ENCODE data around the gene UBE3D. TPM values are rescaled to one million over a fixed set of nuclear protein-coding genes. Genes with fewer than 3 reads are reported as not detected.

Gene UBE3D
- total and polyA plus RNA-seq, 4 experiments from 2014 or later, result 4.3 to 7.3 (median 6.0) TPM

- Mint-ChIP-seq H3K36me3 (peaks cover 9 to 45% of the 10 kb centered on the region in 2 donors), H3K27ac (no peak overlapping the region), H3K4me1 (no peaks in the 10 kb centered on the region), H3K4me3 (no peak overlapping the region), H3K9me3 (peaks cover 3 to 7% (median 5%) of the 10 kb centered on the region in 8 donors), H3K27me3 (no peaks in the 10 kb centered on the region)
- H3K36me3 ChIP-seq (ENCODE audit: insufficient read depth, low read length), result no peaks in the 10 kb centered on the region
- POLR2A ChIA-PET (ENCODE audit: partially characterized antibody), result no interaction called here
- no peaks in the 10 kb centered on the region for H3K4me1 ChIP-seq (ENCODE audit: insufficient read depth, low read length)
- H3K4me3 ChIP-seq (ENCODE audit: low read length in 2 of 2), result no peak overlapping the region
- DNase-seq, result no peak
- no peaks in the 10 kb centered on the region for H3K27me3 ChIP-seq (ENCODE audit: insufficient read depth, low read length)
- no peaks in the 10 kb centered on the region for H3K9me3 ChIP-seq (ENCODE audit: control insufficient read depth in 1 of 2, low read length in 2 of 2)
- H3K27ac ChIP-seq (ENCODE audit: low read depth, low read length), result no peak overlapping the region
- CTCF ChIA-PET (ENCODE audit: partially characterized antibody), result no interaction called here
- intact Hi-C loops (cut with micrococcal nuclease), result no loop called here
Observed at GRCh38 chr6:82915666-82916065, 150.0 kb downstream of the UBE3D start.

DNA sequence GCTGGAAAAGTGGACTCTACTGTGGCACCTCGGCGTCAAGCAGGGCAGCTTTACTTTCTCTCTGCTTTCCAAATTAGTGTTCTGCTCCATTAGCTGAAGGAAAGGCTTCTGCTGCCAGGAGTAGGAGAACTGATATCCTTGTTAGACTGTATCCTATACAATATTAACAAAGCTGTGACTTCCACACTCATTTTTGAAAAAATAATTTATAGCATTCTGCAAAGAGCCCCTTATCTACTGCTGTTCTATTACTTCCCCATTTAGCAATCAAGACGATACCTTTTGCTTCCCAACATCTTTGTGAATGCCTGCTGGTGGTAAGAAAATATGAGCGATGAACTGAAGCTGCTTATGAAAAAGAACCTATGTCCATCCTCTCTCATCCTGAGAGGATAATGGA is 151.1 kb downstream of the UBE3D start:
- Mint-ChIP-seq H3K27ac (no peak overlapping the region), H3K9me3 (peaks cover 3 to 7% (median 4%) of the 10 kb centered on the region in 8 donors), H3K36me3 (peaks cover 4 to 37% of the 10 kb centered on the region in 2 donors), H3K4me1 (no peaks in the 10 kb centered on the region), H3K4me3 (no peak overlapping the region), H3K27me3 (no peaks in the 10 kb centered on the region)
- ChIA-PET POLR2A (ENCODE audit: partially characterized antibody) (no interaction called here), CTCF (ENCODE audit: partially characterized antibody) (no interaction called here)
- Histone ChIP-seq H3K9me3 (ENCODE audit: control insufficient read depth in 1 of 2, low read length in 2 of 2) (no peaks in the 10 kb centered on the region), H3K4me1 (ENCODE audit: insufficient read depth, low read length) (no peaks in the 10 kb centered on the region), H3K36me3 (ENCODE audit: insufficient read depth, low read length) (no peaks in the 10 kb centered on the region), H3K4me3 (ENCODE audit: low read length in 2 of 2) (no peak overlapping the region), H3K27me3 (ENCODE audit: insufficient read depth, low read length) (no peaks in the 10 kb centered on the region), H3K27ac (ENCODE audit: low read depth, low read length) (no peak overlapping the region)
- DNase-seq, result no peak
- intact Hi-C loops (cut with micrococcal nuclease), result no loop called here

DNA sequence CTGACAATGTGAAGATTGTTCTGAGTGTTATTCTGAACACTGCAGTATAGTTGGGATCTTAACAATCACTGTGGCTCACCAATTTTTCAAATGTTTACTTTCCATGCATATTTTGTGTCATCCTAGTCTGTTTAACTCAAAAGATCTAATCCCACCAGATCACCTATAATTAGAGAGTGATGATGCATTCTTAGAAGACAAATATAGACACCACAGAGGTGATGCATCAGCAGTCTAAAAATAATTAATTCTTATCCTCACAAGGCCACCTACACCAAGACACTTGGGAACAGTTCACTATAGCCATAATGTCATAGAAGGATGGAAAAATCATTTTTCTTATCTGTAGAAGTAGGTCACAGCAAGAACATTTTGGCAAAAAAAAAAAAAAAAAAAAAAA is 154.8 kb downstream of the UBE3D start:
- DNase-seq, result no peak
- Mint-ChIP-seq H3K36me3 (peaks cover 1 to 28% of the 10 kb centered on the region in 2 donors), H3K4me1 (no peaks in the 10 kb centered on the region), H3K4me3 (no peak overlapping the region), H3K27me3 (no peaks in the 10 kb centered on the region), H3K27ac (no peak overlapping the region), H3K9me3 (no peaks in the 10 kb centered on the region)
- Histone ChIP-seq H3K27ac (ENCODE audit: low read depth, low read length) (no peak overlapping the region), H3K4me3 (ENCODE audit: low read length in 2 of 2) (no peak overlapping the region), H3K4me1 (ENCODE audit: insufficient read depth, low read length) (no peaks in the 10 kb centered on the region), H3K36me3 (ENCODE audit: insufficient read depth, low read length) (no peaks in the 10 kb centered on the region), H3K9me3 (ENCODE audit: control insufficient read depth in 1 of 2, low read length in 2 of 2) (no peaks in the 10 kb centered on the region), H3K27me3 (ENCODE audit: insufficient read depth, low read length) (no peaks in the 10 kb centered on the region)
- intact Hi-C loops (cut with micrococcal nuclease), result no loop called here
- ChIA-PET POLR2A (ENCODE audit: partially characterized antibody) (no interaction called here), CTCF (ENCODE audit: partially characterized antibody) (interaction anchor here (1.5 kb wide), 1 partner anchor 8 kb away, joined by 4 read pairs; no protein-coding TSS in a partner anchor)

DNA sequence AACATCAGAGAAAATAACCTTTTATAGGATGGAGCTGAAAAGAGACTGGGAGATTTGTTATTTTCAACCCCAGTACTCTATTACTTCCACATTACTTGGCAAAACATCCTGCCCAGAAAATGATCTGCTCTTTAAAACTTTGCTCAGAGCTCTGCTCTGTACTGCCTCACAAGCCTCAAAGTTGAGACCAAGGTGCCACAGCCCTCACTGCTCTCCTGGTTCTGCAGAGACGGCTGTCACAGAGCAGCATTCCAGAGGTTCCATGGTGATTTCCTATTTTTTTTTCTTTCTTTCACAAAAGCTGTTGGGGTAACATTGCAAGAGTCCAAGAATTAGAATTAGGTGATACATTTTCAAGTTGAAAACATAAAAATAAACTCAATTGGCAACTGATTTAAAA is 155.2 kb downstream of the UBE3D start:
- no peaks in the 10 kb centered on the region for H3K4me1 ChIP-seq (ENCODE audit: insufficient read depth, low read length)
- peaks cover 1 to 28% of the 10 kb centered on the region in 2 donors for H3K36me3 Mint-ChIP-seq
- no peaks in the 10 kb centered on the region for H3K36me3 ChIP-seq (ENCODE audit: insufficient read depth, low read length)
- H3K4me1 Mint-ChIP-seq, result no peaks in the 10 kb centered on the region
- DNase-seq, result no peak
- intact Hi-C loops (cut with micrococcal nuclease), result no loop called here
- no peak overlapping the region for H3K27ac Mint-ChIP-seq
- no peaks in the 10 kb centered on the region for H3K27me3 Mint-ChIP-seq
- H3K4me3 Mint-ChIP-seq, result no peak overlapping the region
- ChIA-PET POLR2A (ENCODE audit: partially characterized antibody) (no interaction called here), CTCF (ENCODE audit: partially characterized antibody) (no interaction called here)
- H3K27me3 ChIP-seq (ENCODE audit: insufficient read depth, low read length), result no peaks in the 10 kb centered on the region
- H3K27ac ChIP-seq (ENCODE audit: low read depth, low read length), result no peak overlapping the region
- H3K4me3 ChIP-seq (ENCODE audit: low read length in 2 of 2), result no peak overlapping the region
- no peaks in the 10 kb centered on the region for H3K9me3 Mint-ChIP-seq
- no peaks in the 10 kb centered on the region for H3K9me3 ChIP-seq (ENCODE audit: control insufficient read depth in 1 of 2, low read length in 2 of 2)

- H3K9me3 ChIP-seq (ENCODE audit: control insufficient read depth in 1 of 2, low read length in 2 of 2), result no peaks in the 10 kb centered on the region
- Mint-ChIP-seq H3K27ac (no peak overlapping the region), H3K27me3 (no peaks in the 10 kb centered on the region), H3K9me3 (no peaks in the 10 kb centered on the region), H3K36me3 (peaks cover 1 to 22% of the 10 kb centered on the region in 2 donors), H3K4me3 (no peak overlapping the region), H3K4me1 (no peaks in the 10 kb centered on the region)
- no peaks in the 10 kb centered on the region for H3K27me3 ChIP-seq (ENCODE audit: insufficient read depth, low read length)
- intact Hi-C loops (cut with micrococcal nuclease), result no loop called here
- no peaks in the 10 kb centered on the region for H3K4me1 ChIP-seq (ENCODE audit: insufficient read depth, low read length)
- no peak overlapping the region for H3K27ac ChIP-seq (ENCODE audit: low read depth, low read length)
- DNase-seq, result no peak
- no peaks in the 10 kb centered on the region for H3K36me3 ChIP-seq (ENCODE audit: insufficient read depth, low read length)
- POLR2A ChIA-PET (ENCODE audit: partially characterized antibody), result no interaction called here
- no peak overlapping the region for H3K4me3 ChIP-seq (ENCODE audit: low read length in 2 of 2)
- CTCF ChIA-PET (ENCODE audit: partially characterized antibody), result no interaction called here
Observed at GRCh38 chr6:82909551-82909950, 156.1 kb downstream of the UBE3D start.

DNA sequence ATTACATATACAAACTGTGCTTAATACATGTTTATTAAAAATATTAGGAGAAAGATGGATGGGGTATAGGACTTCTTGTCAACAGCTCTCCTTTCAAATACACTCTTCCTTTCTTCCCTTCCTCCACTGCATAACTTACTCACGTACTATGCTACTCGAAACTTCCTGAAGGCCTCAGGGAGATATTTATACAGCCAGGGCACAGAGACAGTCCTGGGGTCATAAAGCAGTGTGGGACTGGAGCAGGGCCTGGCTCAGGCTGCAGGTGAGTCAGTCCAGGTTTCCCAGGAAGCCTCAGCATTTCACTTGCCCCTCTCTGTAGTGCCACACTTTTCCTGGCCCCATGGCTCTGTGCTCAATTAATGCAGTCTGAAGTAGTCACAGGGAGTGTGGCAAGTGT is 157.0 kb downstream of the UBE3D start:
- no peaks in the 10 kb centered on the region for H3K4me1 ChIP-seq (ENCODE audit: insufficient read depth, low read length)
- H3K4me3 ChIP-seq (ENCODE audit: low read length in 2 of 2), result no peak overlapping the region
- intact Hi-C loops (cut with micrococcal nuclease), result no loop called here
- CTCF ChIA-PET (ENCODE audit: partially characterized antibody), result no interaction called here
- H3K27me3 ChIP-seq (ENCODE audit: insufficient read depth, low read length), result no peaks in the 10 kb centered on the region
- H3K36me3 Mint-ChIP-seq, result peaks cover 1 to 16% of the 10 kb centered on the region in 2 donors
- H3K4me3 Mint-ChIP-seq, result no peak overlapping the region
- POLR2A ChIA-PET (ENCODE audit: partially characterized antibody), result no interaction called here
- H3K4me1 Mint-ChIP-seq, result no peaks in the 10 kb centered on the region
- H3K27me3 Mint-ChIP-seq, result no peaks in the 10 kb centered on the region
- no peaks in the 10 kb centered on the region for H3K9me3 Mint-ChIP-seq
- DNase-seq, result no peak
- H3K9me3 ChIP-seq (ENCODE audit: control insufficient read depth in 1 of 2, low read length in 2 of 2), result no peaks in the 10 kb centered on the region
- H3K27ac ChIP-seq (ENCODE audit: low read depth, low read length), result no peak overlapping the region
- H3K27ac Mint-ChIP-seq, result no peak overlapping the region
- no peaks in the 10 kb centered on the region for H3K36me3 ChIP-seq (ENCODE audit: insufficient read depth, low read length)

- Histone ChIP-seq H3K4me1 (ENCODE audit: insufficient read depth, low read length) (no peaks in the 10 kb centered on the region), H3K36me3 (ENCODE audit: insufficient read depth, low read length) (no peaks in the 10 kb centered on the region), H3K9me3 (ENCODE audit: control insufficient read depth in 1 of 2, low read length in 2 of 2) (no peaks in the 10 kb centered on the region), H3K4me3 (ENCODE audit: low read length in 2 of 2) (no peak overlapping the region), H3K27me3 (ENCODE audit: insufficient read depth, low read length) (no peaks in the 10 kb centered on the region), H3K27ac (ENCODE audit: low read depth, low read length) (no peak overlapping the region)
- Mint-ChIP-seq H3K9me3 (no peaks in the 10 kb centered on the region), H3K27ac (no peak overlapping the region), H3K27me3 (no peaks in the 10 kb centered on the region), H3K4me1 (no peaks in the 10 kb centered on the region), H3K36me3 (peaks cover 1 to 12% of the 10 kb centered on the region in 2 donors), H3K4me3 (no peak overlapping the region)
- ChIA-PET CTCF (ENCODE audit: partially characterized antibody) (no interaction called here), POLR2A (ENCODE audit: partially characterized antibody) (no interaction called here)
- DNase-seq, result no peak
- intact Hi-C loops (cut with micrococcal nuclease), result no loop called here
Observed at GRCh38 chr6:82906951-82907350, 158.7 kb downstream of the UBE3D start.

- CTCF ChIA-PET (ENCODE audit: partially characterized antibody), result no interaction called here
Observed at GRCh38 chr6:82906489-82906888, 159.2 kb downstream of the UBE3D start.

More at GRCh38 chr6:82906489-82906888, 159.2 kb downstream of the UBE3D start:
- Histone ChIP-seq H3K4me3 (ENCODE audit: low read length in 2 of 2) (no peak overlapping the region), H3K27ac (ENCODE audit: low read depth, low read length) (no peak overlapping the region), H3K4me1 (ENCODE audit: insufficient read depth, low read length) (no peaks in the 10 kb centered on the region), H3K36me3 (ENCODE audit: insufficient read depth, low read length) (no peaks in the 10 kb centered on the region), H3K9me3 (ENCODE audit: control insufficient read depth in 1 of 2, low read length in 2 of 2) (no peaks in the 10 kb centered on the region), H3K27me3 (ENCODE audit: insufficient read depth, low read length) (no peaks in the 10 kb centered on the region)
- H3K4me1 Mint-ChIP-seq, result no peaks in the 10 kb centered on the region
- H3K36me3 Mint-ChIP-seq, result peaks cover 1 to 12% of the 10 kb centered on the region in 2 donors
- POLR2A ChIA-PET (ENCODE audit: partially characterized antibody), result no interaction called here
- H3K27ac Mint-ChIP-seq, result no peak overlapping the region
- no peak for DNase-seq
- no peaks in the 10 kb centered on the region for H3K9me3 Mint-ChIP-seq
- intact Hi-C loops (cut with micrococcal nuclease), result no loop called here
- no peak overlapping the region for H3K4me3 Mint-ChIP-seq
- no peaks in the 10 kb centered on the region for H3K27me3 Mint-ChIP-seq

All from CD4-positive, alpha-beta memory T cell (primary cell).